ENCODE data around the gene TTI1. TPM values are rescaled to one million over a fixed set of nuclear protein-coding genes. Genes with fewer than 3 reads are reported as not detected.

The TTI1 gene
- total and polyA plus RNA-seq, 2 of the 13 experiments (the other 11 are each of a cell fraction or from before 2014, with no cell fraction given), result 22.9 to 39.8 TPM

DNA sequence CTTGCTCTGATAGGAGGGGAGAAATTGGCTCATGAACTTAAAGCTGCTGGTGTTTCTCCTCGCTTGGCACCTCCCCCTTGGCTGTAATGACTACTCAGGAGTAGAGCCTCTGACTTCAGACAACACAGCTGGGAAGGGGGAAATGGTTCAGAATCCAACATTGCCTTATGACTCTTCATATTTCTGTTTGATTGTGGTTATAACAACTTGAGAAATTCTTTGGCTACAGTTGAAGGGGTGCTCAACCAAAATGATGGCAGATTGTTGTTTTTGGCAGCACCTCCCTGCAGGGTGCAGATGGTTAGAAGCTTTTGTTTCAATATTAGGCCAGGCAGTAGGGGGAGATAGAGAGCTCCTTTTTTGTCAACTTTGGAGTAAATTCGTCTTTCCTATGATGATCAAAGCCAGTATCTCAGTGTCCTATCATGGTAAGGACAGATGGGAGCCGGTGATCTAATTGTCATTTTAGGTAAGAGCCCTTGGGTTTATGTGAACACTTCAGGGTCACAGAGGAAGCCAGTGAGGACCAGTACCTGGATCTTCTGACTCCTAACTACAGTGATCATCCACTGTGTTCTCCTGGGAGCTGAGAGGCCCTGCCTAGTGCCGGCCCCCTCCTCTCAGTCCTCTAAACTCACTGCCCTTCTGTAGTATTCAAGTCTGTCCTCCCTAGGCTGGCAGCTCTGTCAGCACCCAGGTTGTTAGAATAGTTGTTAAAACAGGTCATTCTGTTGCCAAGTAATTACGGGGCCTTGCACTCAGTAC, 40.2 kb upstream of the TTI1 start (continued):
- TF ChIP-seq, protein P1, sequence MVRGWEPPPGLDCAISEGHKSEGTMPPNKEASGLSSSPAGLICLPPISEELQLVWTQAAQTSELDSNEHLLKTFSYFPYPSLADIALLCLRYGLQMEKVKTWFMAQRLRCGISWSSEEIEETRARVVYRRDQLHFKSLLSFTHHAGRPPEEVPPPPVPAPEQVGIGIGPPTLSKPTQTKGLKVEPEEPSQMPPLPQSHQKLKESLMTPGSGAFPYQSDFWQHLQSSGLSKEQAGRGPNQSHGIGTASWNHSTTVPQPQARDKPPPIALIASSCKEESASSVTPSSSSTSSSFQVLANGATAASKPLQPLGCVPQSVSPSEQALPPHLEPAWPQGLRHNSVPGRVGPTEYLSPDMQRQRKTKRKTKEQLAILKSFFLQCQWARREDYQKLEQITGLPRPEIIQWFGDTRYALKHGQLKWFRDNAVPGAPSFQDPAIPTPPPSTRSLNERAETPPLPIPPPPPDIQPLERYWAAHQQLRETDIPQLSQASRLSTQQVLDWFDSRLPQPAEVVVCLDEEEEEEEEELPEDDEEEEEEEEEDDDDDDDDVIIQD (CRISPR knock-in tag; IDR thresholded peaks at IDR 0.05; ENCODE audit: low read depth), result 0 out of 2 replicates have a peak, but pooled peaks have one; percentile 40
- TF ChIP-seq ZNF557 (CRISPR knock-in tag; IDR thresholded peaks at IDR 0.05) (0 out of 2 replicates have a peak, but pooled peaks have one; percentile 60), FLYWCH1 (CRISPR knock-in tag; IDR thresholded peaks at IDR 0.05) (0 out of 2 replicates have a peak, but pooled peaks have one; percentile 31), SMC3 (IDR thresholded peaks at IDR 0.05; ENCODE audit: low read length) (peak; percentile 97)

DNA sequence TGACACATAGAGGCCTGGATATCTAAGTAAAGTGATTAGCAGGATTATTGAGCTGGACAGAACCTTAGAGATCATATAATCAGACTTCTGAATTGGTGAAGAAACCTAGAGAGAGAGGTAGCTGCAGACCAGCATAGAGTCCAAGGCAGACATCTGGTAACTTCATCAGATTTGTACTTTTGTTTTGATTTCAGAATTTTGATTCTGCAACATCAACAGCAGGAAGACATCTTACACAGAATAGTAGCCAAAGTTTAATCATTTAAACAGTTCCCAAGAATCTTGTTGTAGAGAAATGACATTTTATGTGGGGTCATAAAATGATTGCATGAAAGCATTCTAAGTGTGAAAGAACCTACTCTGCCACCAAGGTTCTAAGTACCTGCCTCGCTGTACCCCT, 39.6 kb upstream of the TTI1 start:
- H3K9ac ChIP-seq (ENCODE audit: insufficient read depth, low read depth, low read length), result no peak overlapping the region
- no peaks in the 10 kb centered on the region for H3K27me3 ChIP-seq (ENCODE audit: control insufficient read depth in 1 of 2, insufficient read depth in 2 of 2, low read length in 2 of 2)
- POLR2A ChIA-PET, result interaction anchor here (0.6 to 1.9 kb wide), 10 partner anchors 10 to 148 kb away, joined by 3 to 15 read pairs (median 6); partner anchors contain the start of genes RPRD1B, TGM2 and TTI1
- TF ChIP-seq, protein P2, sequence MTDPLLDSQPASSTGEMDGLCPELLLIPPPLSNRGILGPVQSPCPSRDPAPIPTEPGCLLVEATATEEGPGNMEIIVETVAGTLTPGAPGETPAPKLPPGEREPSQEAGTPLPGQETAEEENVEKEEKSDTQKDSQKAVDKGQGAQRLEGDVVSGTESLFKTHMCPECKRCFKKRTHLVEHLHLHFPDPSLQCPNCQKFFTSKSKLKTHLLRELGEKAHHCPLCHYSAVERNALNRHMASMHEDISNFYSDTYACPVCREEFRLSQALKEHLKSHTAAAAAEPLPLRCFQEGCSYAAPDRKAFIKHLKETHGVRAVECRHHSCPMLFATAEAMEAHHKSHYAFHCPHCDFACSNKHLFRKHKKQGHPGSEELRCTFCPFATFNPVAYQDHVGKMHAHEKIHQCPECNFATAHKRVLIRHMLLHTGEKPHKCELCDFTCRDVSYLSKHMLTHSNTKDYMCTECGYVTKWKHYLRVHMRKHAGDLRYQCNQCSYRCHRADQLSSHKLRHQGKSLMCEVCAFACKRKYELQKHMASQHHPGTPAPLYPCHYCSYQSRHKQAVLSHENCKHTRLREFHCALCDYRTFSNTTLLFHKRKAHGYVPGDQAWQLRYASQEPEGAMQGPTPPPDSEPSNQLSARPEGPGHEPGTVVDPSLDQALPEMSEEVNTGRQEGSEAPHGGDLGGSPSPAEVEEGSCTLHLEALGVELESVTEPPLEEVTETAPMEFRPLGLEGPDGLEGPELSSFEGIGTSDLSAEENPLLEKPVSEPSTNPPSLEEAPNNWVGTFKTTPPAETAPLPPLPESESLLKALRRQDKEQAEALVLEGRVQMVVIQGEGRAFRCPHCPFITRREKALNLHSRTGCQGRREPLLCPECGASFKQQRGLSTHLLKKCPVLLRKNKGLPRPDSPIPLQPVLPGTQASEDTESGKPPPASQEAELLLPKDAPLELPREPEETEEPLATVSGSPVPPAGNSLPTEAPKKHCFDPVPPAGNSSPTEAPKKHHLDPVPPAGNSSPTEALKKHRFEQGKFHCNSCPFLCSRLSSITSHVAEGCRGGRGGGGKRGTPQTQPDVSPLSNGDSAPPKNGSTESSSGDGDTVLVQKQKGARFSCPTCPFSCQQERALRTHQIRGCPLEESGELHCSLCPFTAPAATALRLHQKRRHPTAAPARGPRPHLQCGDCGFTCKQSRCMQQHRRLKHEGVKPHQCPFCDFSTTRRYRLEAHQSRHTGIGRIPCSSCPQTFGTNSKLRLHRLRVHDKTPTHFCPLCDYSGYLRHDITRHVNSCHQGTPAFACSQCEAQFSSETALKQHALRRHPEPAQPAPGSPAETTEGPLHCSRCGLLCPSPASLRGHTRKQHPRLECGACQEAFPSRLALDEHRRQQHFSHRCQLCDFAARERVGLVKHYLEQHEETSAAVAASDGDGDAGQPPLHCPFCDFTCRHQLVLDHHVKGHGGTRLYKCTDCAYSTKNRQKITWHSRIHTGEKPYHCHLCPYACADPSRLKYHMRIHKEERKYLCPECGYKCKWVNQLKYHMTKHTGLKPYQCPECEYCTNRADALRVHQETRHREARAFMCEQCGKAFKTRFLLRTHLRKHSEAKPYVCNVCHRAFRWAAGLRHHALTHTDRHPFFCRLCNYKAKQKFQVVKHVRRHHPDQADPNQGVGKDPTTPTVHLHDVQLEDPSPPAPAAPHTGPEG (CRISPR knock-in tag; IDR thresholded peaks at IDR 0.05), result no peak
- no peak for TF ChIP-seq MEIS1 (CRISPR knock-in tag; IDR thresholded peaks at IDR 0.05; ENCODE audit: borderline replicate concordance)
- TF ChIP-seq ZNF572 (CRISPR knock-in tag; IDR thresholded peaks at IDR 0.05), result no peak
- TF ChIP-seq ZNF136 (CRISPR knock-in tag; IDR thresholded peaks at IDR 0.05; ENCODE audit: low read depth), result no peak
- no peak for TF ChIP-seq JARID2 (CRISPR knock-in tag; IDR thresholded peaks at IDR 0.05; ENCODE audit: insufficient replicate concordance)
- no peak for TF ChIP-seq ARNTL (CRISPR knock-in tag; IDR thresholded peaks at IDR 0.05)
- in situ Hi-C loops (cut with HindIII; ENCODE audit: extremely low pct_ligation_motif_present, low pct_unique_long_range_greater_than_20kb) (loop anchor here (25.0 kb wide), 1 partner anchor 339 kb away; no protein-coding TSS in a partner anchor), intact Hi-C loops (cut with micrococcal nuclease; ENCODE audit: unreplicated experiment) (loop anchor here (1.0 to 2.0 kb wide), 3 partner anchors 38 to 148 kb away; partner anchors contain the start of gene TGM2)
- peaks cover 36 to 66% of the 10 kb centered on the region in 2 experiments for H3K36me3 ChIP-seq (replicated peaks in 1 of 2; ENCODE audit: control insufficient read depth in 1 of 2, insufficient read depth in 2 of 2, low read length in 2 of 2)
- peaks cover 20% of the 10 kb centered on the region for H3K79me2 ChIP-seq (ENCODE audit: insufficient read depth, low read length)
- DNase-seq (ENCODE audit: low spot score), result no peak
- WGBS (ENCODE audit: low lambda C conversion rate), result 91% methylated on average over 1 of the region's 1 CpG
- no peak overlapping the region for H3K4me3 ChIP-seq (replicated peaks in 1 of 3; ENCODE audit: insufficient read depth in 1 of 3, low read depth in 2 of 3, low read length in 3 of 3)
- H2AFZ ChIP-seq (ENCODE audit: low read length), result no peak overlapping the region
- peaks cover 6% of the 10 kb centered on the region; the same call in 1 of the 2 replicates for H4K20me1 ChIP-seq (ENCODE audit: insufficient read depth, low read length)
- FAIRE-seq, result no peak
- H3K4me2 ChIP-seq (ENCODE audit: low read depth, low read length), result no peak overlapping the region
- BruUV-seq (replicated peaks), result no TSS peak
- CTCF ChIA-PET (ENCODE audit: low intra/inter-chr PET ratio, low total read pairs), result interaction anchor here (1.1 to 6.8 kb wide), 7 partner anchors 13 to 149 kb away, joined by 3 to 76 read pairs (median 4); partner anchors contain the start of gene TGM2
- H3K27ac ChIP-seq (ENCODE audit: extremely low read length, insufficient read depth, low read length), result no peak overlapping the region
- H3K9me3 ChIP-seq (ENCODE audit: low read length), result no peaks in the 10 kb centered on the region
- peaks cover 31% of the 10 kb centered on the region for H3K4me1 ChIP-seq (ENCODE audit: insufficient read depth, low read length)
- no peak for ATAC-seq

All from HepG2 (cell line).